Tibial nerve (tissue), 4 donors: ENCODE data around the gene ZP1.

Experiments used
- EP300 ChIP-seq, 2 donors: sonication (generic); formaldehyde crosslinking; IDR thresholded peaks; one replicate each; pipeline ENCODE4 v1.6.1; 2017; ENCODE audit warnings: antibody characterized with exemption in 2 of 2, mild to moderate bottlenecking in 1 of 2
- POLR2A ChIP-seq, 2 donors: fragments of 450-650 bp; IDR thresholded peaks; one replicate each; pipeline ENCODE4 v1.6.1; 2017; ENCODE audit warnings: antibody characterized with exemption in 2 of 2, mild to moderate bottlenecking in 2 of 2, moderate library complexity in 2 of 2
- TF ChIP-seq, protein P1 (sequence below), 5 experiments: fragments of 200-600 bp in 3 of 5; fragments of 450-650 bp in 2 of 5; sonication (generic) in 3 of 5; IDR thresholded peaks; one replicate each; pipeline ENCODE4 v1.5.1; 2016 to 2019; ENCODE audit warnings: antibody characterized with exemption in 5 of 5, mild to moderate bottlenecking in 3 of 5, moderate library complexity in 2 of 5

GRCh38 chr11:60863550-60864521 is 3.5 kb upstream of the ZP1 start:
- TF ChIP-seq, protein P1, sequence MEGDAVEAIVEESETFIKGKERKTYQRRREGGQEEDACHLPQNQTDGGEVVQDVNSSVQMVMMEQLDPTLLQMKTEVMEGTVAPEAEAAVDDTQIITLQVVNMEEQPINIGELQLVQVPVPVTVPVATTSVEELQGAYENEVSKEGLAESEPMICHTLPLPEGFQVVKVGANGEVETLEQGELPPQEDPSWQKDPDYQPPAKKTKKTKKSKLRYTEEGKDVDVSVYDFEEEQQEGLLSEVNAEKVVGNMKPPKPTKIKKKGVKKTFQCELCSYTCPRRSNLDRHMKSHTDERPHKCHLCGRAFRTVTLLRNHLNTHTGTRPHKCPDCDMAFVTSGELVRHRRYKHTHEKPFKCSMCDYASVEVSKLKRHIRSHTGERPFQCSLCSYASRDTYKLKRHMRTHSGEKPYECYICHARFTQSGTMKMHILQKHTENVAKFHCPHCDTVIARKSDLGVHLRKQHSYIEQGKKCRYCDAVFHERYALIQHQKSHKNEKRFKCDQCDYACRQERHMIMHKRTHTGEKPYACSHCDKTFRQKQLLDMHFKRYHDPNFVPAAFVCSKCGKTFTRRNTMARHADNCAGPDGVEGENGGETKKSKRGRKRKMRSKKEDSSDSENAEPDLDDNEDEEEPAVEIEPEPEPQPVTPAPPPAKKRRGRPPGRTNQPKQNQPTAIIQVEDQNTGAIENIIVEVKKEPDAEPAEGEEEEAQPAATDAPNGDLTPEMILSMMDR (IDR thresholded peaks at IDR 0.05): no peak
- TF ChIP-seq POLR2A (IDR thresholded peaks at IDR 0.05): no peak
- TF ChIP-seq EP300 (IDR thresholded peaks at IDR 0.05): no peak
